HG03280 (cell line): ENCODE results near the gene MFAP4.

Experiments
- ATAC-seq: cut with Tn5 transposase; IDR thresholded peaks from one replicate; pipeline ENCODE4 v1.9.1; 2021; ENCODE audit warnings: mild to moderate bottlenecking, moderate library complexity; ENCODE audit not compliant: unreplicated experiment

The MFAP4 gene

GRCh38 chr17:19410875-19411620, 24.1 kb upstream of the MFAP4 start, which contains the start of gene RNF112:
Gene RNF112, plus strand, starts transcription at chr17:19411232. Its CDS starts 177 bp downstream, at chr17:19411409.
- no peak for ATAC-seq

GRCh38 chr17:19410091-19410490, 23.1 kb upstream of the MFAP4 start:
- no peak for ATAC-seq

- ATAC-seq, result no peak
These were observed 22.5 kb upstream of the MFAP4 start for GRCh38 chr17:19409509-19409908.

GRCh38 chr17:19409066-19409465, 22.1 kb upstream of the MFAP4 start:
- no peak for ATAC-seq

- no peak for ATAC-seq
These were observed 21.3 kb upstream of the MFAP4 start for GRCh38 chr17:19408346-19408710.

- no peak for ATAC-seq
These were observed 20.8 kb upstream of the MFAP4 start for GRCh38 chr17:19407601-19408345.

- no peak for ATAC-seq
These were observed 18.1 kb upstream of the MFAP4 start for GRCh38 chr17:19405114-19405513.

GRCh38 chr17:19404264-19404663, 17.3 kb upstream of the MFAP4 start:
- ATAC-seq, result no peak

GRCh38 chr17:19403021-19403420, 16.0 kb upstream of the MFAP4 start:
- no peak for ATAC-seq

- ATAC-seq, result no peak
These were observed 15.2 kb upstream of the MFAP4 start for GRCh38 chr17:19402171-19402570.

- no peak for ATAC-seq
These were observed 14.5 kb upstream of the MFAP4 start for GRCh38 chr17:19401321-19402010.

GRCh38 chr17:19399750-19400450, 12.9 kb upstream of the MFAP4 start:
- no peak for ATAC-seq

GRCh38 chr17:19398301-19399181, 11.6 kb upstream of the MFAP4 start:
- ATAC-seq, result no peak

- ATAC-seq, result no peak
These were observed 10.6 kb upstream of the MFAP4 start for GRCh38 chr17:19397556-19398041.

- no peak for ATAC-seq
These were observed 5.3 kb upstream of the MFAP4 start for GRCh38 chr17:19392303-19392702.

GRCh38 chr17:19391432-19391831, 4.4 kb upstream of the MFAP4 start:
- ATAC-seq, result no peak

- no peak for ATAC-seq
These were observed 4.0 kb upstream of the MFAP4 start for GRCh38 chr17:19390951-19391350.

- ATAC-seq, result no peak
These were observed 2.1 kb upstream of the MFAP4 start for GRCh38 chr17:19388791-19389785.
